Measurements from ENCODE around the gene TLR9.

The TLR9 gene

GRCh38 chr3:52265387-52265786, 39.9 kb upstream of the TLR9 start:
- TF ChIP-seq ZFX (IDR thresholded peaks at IDR 0.05) (no peak), CTCF (conservative IDR thresholded peaks at IDR 0.05) (peak; percentile 28)
- H3K27ac ChIP-seq = peak overlapping the region; percentile 54

GRCh38 chr3:52262447-52262846, 37.0 kb upstream of the TLR9 start:
- TF ChIP-seq ZFX (IDR thresholded peaks at IDR 0.05) (no peak), CTCF (conservative IDR thresholded peaks at IDR 0.05) (no peak)
- H3K27ac ChIP-seq = no peak overlapping the region

GRCh38 chr3:52259448-52259847, 34.0 kb upstream of the TLR9 start:
- H3K27ac ChIP-seq = no peak overlapping the region
- TF ChIP-seq CTCF (conservative IDR thresholded peaks at IDR 0.05) (no peak), ZFX (IDR thresholded peaks at IDR 0.05) (no peak)

- TF ChIP-seq ZFX (IDR thresholded peaks at IDR 0.05) (no peak), CTCF (conservative IDR thresholded peaks at IDR 0.05) (no peak)
- H3K27ac ChIP-seq = no peak overlapping the region
Observed at GRCh38 chr3:52259035-52259434, 33.6 kb upstream of the TLR9 start.

- no peak overlapping the region for H3K27ac ChIP-seq
- TF ChIP-seq CTCF (conservative IDR thresholded peaks at IDR 0.05) (no peak), ZFX (IDR thresholded peaks at IDR 0.05) (no peak)
Observed at GRCh38 chr3:52257911-52258310, 32.5 kb upstream of the TLR9 start.

- H3K27ac ChIP-seq = no peak overlapping the region
- TF ChIP-seq CTCF (conservative IDR thresholded peaks at IDR 0.05) (no peak), ZFX (IDR thresholded peaks at IDR 0.05) (no peak)
Observed at GRCh38 chr3:52256622-52257021, 31.2 kb upstream of the TLR9 start.

- no peak for TF ChIP-seq ZFX (IDR thresholded peaks at IDR 0.05)
- no peak for TF ChIP-seq CTCF (conservative IDR thresholded peaks at IDR 0.05)
Observed at GRCh38 chr3:52256159-52256558, 30.7 kb upstream of the TLR9 start.

More at GRCh38 chr3:52256159-52256558, 30.7 kb upstream of the TLR9 start:
- H3K27ac ChIP-seq = no peak overlapping the region
